PC-3 (cell line): ENCODE data around the gene MPIG6B. TPM values are rescaled to one million over a fixed set of nuclear protein-coding genes. Genes with fewer than 3 reads are reported as not detected.

Source experiments
- ATAC-seq: fragments of 200-7000 bp; cut with Tn5 transposase; 2 replicates; pipeline ENCODE4 v1.9.1; 2020; ENCODE audit warnings: mild to moderate bottlenecking, moderate library complexity
- BruUV-seq: library from RNA; stranded (reverse); fragments of 400-500 nt; replicated peaks from 2 replicates; lab custom pipeline; 2021; lab: Mats Ljungman, UMichigan
- CTCF ChIA-PET: fragments of 300-600 bp; sonication (Branson Sonifier 250); formaldehyde crosslinking; loops from one replicate; lab custom pipeline; 2022; ENCODE audit warnings: antibody characterized with exemption; lab: Charles Lee
- POLR2A ChIA-PET: fragments of 300-600 bp; sonication (Branson Sonifier 250); formaldehyde crosslinking; loops from one replicate; lab custom pipeline; 2022; ENCODE audit warnings: antibody characterized with exemption; ENCODE audit not compliant: unreplicated experiment; lab: Charles Lee
- DNase-seq: peaks from one replicate; pipeline ENCODE4 v3.0.0-alpha.2; 2015
- H2AFZ ChIP-seq: fragments of 300-600 bp; sonication (generic); 2 replicates; pipeline ENCODE4 v1.6.0; 2016; ENCODE audit warnings: antibody characterized with exemption, low read length
- H3F3A ChIP-seq: fragments of 300-600 bp; sonication (generic); one replicate; pipeline ENCODE4 v1.6.0; 2017; ENCODE audit warnings: antibody characterized with exemption, low read length, control low read depth, mild to moderate bottlenecking; ENCODE audit not compliant: unreplicated experiment
- H3K27ac ChIP-seq: fragments of 300-600 bp; sonication (generic); 2 replicates; pipeline ENCODE4 v1.5.1; 2016; ENCODE audit warnings: mild to moderate bottlenecking, low read length
- H3K27me3 ChIP-seq: fragments of 300-600 bp; sonication (generic); 2 replicates; pipeline ENCODE4 v1.6.1; 2016; ENCODE audit warnings: low read length, mixed read lengths
- H3K36me3 ChIP-seq: fragments of 300-600 bp; sonication (generic); 2 replicates; pipeline ENCODE4 v1.6.1; 2016; ENCODE audit warnings: low read depth, mixed run types, low read length, mixed read lengths
- H3K4me1 ChIP-seq: fragments of 300-600 bp; sonication (generic); 2 replicates; pipeline ENCODE4 v1.5.1; 2016; ENCODE audit warnings: low read length; ENCODE audit not compliant: insufficient read depth
- H3K4me2 ChIP-seq: fragments of 300-600 bp; sonication (generic); 2 replicates; pipeline ENCODE4 v1.6.0; 2016; ENCODE audit warnings: low read length
- H3K4me3 ChIP-seq: fragments of 300-600 bp; sonication (generic); 2 replicates; pipeline ENCODE4 v1.5.1; 2016; ENCODE audit warnings: mild to moderate bottlenecking, low read length, mixed read lengths
- H3K79me2 ChIP-seq: fragments of 300-600 bp; sonication (generic); 2 replicates; pipeline ENCODE4 v1.6.1; 2017; ENCODE audit warnings: low read length, mixed read lengths
- H3K9ac ChIP-seq: fragments of 300-600 bp; sonication (generic); 2 replicates; pipeline ENCODE4 v1.6.0; 2016; ENCODE audit warnings: mild to moderate bottlenecking, low read length
- H3K9me2 ChIP-seq: fragments of 300-600 bp; sonication (generic); replicated peaks from 2 replicates; pipeline ENCODE4 v1.6.1; 2016; ENCODE audit warnings: mixed run types, low read length, mixed read lengths
- H3K9me3 ChIP-seq: fragments of 300-600 bp; sonication (generic); 2 replicates; pipeline ENCODE4 v1.6.1; 2016; ENCODE audit warnings: low read length, mixed read lengths
- H4K20me1 ChIP-seq: fragments of 300-600 bp; sonication (generic); 2 replicates; pipeline ENCODE4 v1.6.1; 2016; ENCODE audit warnings: low read length, mixed read lengths
- EZH2 ChIP-seq: fragments of 300-600 bp; sonication (generic); IDR thresholded peaks from one replicate; pipeline ENCODE4 v1.6.1; 2017; ENCODE audit warnings: antibody characterized with exemption, mild to moderate bottlenecking, low read length; ENCODE audit not compliant: unreplicated experiment
- EZH2phosphoT487 ChIP-seq: fragments of 300-600 bp; sonication (generic); IDR thresholded peaks from 2 replicates; pipeline ENCODE4 v1.6.1; 2018; ENCODE audit warnings: mild to moderate bottlenecking, antibody characterized with exemption, low read length, borderline replicate concordance
- intact Hi-C: fragments of 100-400 bp; cut with micrococcal nuclease; formaldehyde crosslinking; loops from 2 replicates; pipeline ENCODE4 v1.9.0; 2023
- total RNA-seq: library from RNA; depleted of rRNA; stranded (reverse); fragments of >200 nt; gene quantifications from 2 replicates; pipeline ENCODE4 v1.2.3, GENCODE V29; 2014
- TF ChIP-seq, protein P1 (sequence below): fragments of 300-600 bp; sonication (generic); conservative IDR thresholded peaks from 2 replicates; pipeline ENCODE4 v1.5.1; 2017; ENCODE audit warnings: antibody characterized with exemption, low read depth, mild to moderate bottlenecking, low read length

MPIG6B gene
- total RNA-seq, 1 experiment from 2014 or later, result not detected

GRCh38 chr6:31721351-31722020 is 1.7 kb upstream of the MPIG6B start, which contains the start of gene LY6G6C:
Gene LY6G6C (minus strand): TSS chr6:31721746. CDS start chr6:31721679, 67 bp downstream.
- Histone ChIP-seq H3K4me1 (peaks cover 29% of the 10 kb centered on the region), H3K4me2 (no peak within 1 kb of the TSS), H3K27ac (no peak within 1 kb of the TSS), H3K79me2 (no peaks in the 10 kb centered on the region), H3K9ac (no peak within 1 kb of the TSS), H3K9me2 (no peaks in the 10 kb centered on the region), H3K9me3 (no peaks in the 10 kb centered on the region), H2AFZ (no peak within 1 kb of the TSS), H3K27me3 (no peaks in the 10 kb centered on the region), H3K36me3 (no peaks in the 10 kb centered on the region), H4K20me1 (no peaks in the 10 kb centered on the region), H3K4me3 (no peak within 1 kb of the TSS), H3F3A (no peaks in the 10 kb centered on the region)
- BruUV-seq, result no TSS peak
- TF ChIP-seq EZH2phosphoT487 (no peak), EZH2 (no peak)
- TF ChIP-seq, protein P1, sequence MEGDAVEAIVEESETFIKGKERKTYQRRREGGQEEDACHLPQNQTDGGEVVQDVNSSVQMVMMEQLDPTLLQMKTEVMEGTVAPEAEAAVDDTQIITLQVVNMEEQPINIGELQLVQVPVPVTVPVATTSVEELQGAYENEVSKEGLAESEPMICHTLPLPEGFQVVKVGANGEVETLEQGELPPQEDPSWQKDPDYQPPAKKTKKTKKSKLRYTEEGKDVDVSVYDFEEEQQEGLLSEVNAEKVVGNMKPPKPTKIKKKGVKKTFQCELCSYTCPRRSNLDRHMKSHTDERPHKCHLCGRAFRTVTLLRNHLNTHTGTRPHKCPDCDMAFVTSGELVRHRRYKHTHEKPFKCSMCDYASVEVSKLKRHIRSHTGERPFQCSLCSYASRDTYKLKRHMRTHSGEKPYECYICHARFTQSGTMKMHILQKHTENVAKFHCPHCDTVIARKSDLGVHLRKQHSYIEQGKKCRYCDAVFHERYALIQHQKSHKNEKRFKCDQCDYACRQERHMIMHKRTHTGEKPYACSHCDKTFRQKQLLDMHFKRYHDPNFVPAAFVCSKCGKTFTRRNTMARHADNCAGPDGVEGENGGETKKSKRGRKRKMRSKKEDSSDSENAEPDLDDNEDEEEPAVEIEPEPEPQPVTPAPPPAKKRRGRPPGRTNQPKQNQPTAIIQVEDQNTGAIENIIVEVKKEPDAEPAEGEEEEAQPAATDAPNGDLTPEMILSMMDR, result no peak
- no peak for ATAC-seq
- intact Hi-C loops, result no loop called here
- DNase-seq, result no peak
- CTCF ChIA-PET, result no interaction called here
- POLR2A ChIA-PET, result interaction anchor here (0.6 kb wide), 1 partner anchor 55 kb away, joined by 6 read pairs; no protein-coding TSS in a partner anchor

GRCh38 chr6:31722173-31722572 is 1.0 kb upstream of the MPIG6B start:
- TF ChIP-seq EZH2, result no peak
- TF ChIP-seq, protein P1, result no peak
- no peak for TF ChIP-seq EZH2phosphoT487
- ChIA-PET CTCF (no interaction called here), POLR2A (interaction anchor here (0.5 to 0.6 kb wide), 2 partner anchors 19 to 56 kb away, joined by 6 read pairs; partner anchors contain the start of gene ABHD16A)
- no peaks in the 10 kb centered on the region for H3K9me3 ChIP-seq
- peaks cover 28% of the 10 kb centered on the region for H3K4me1 ChIP-seq
- no peaks in the 10 kb centered on the region for H3K79me2 ChIP-seq
- H3K4me2 ChIP-seq, result no peak overlapping the region
- no peak for DNase-seq
- H3K36me3 ChIP-seq, result no peaks in the 10 kb centered on the region
- H3F3A ChIP-seq, result no peaks in the 10 kb centered on the region
- H3K9me2 ChIP-seq, result no peaks in the 10 kb centered on the region
- no peak for ATAC-seq
- no TSS peak for BruUV-seq
- H3K27ac ChIP-seq, result no peak overlapping the region
- intact Hi-C loops, result no loop called here
- H3K27me3 ChIP-seq, result no peaks in the 10 kb centered on the region
- H2AFZ ChIP-seq, result no peak overlapping the region
- no peak overlapping the region for H3K4me3 ChIP-seq
- no peaks in the 10 kb centered on the region for H4K20me1 ChIP-seq
- H3K9ac ChIP-seq, result no peak overlapping the region
